Vagina (tissue), 2 donors: ENCODE data around the gene SUMO3. TPM values are rescaled to one million over a fixed set of nuclear protein-coding genes. Genes with fewer than 3 reads are reported as not detected.

Experiments used
- DNase-seq, 2 donors: peaks; one replicate each; pipeline ENCODE4 v3.0.0-alpha.2; 2017; ENCODE audit errors: extremely low spot score in 2 of 2
- H3K27ac ChIP-seq: fragments of 200-600 bp; sonication (generic); one replicate; pipeline ENCODE4 v1.5.1; 2019
- H3K27me3 ChIP-seq: fragments of 200-600 bp; sonication (generic); one replicate; pipeline ENCODE4 v1.5.1; 2019
- H3K36me3 ChIP-seq, 2 donors: fragments of 200-600 bp; sonication (generic); one replicate each; pipeline ENCODE4 v1.5.1; 2017 to 2019
- H3K4me1 ChIP-seq: fragments of 200-600 bp; sonication (generic); one replicate; pipeline ENCODE4 v1.5.1; 2019
- H3K4me3 ChIP-seq, 2 donors: fragments of 200-600 bp; sonication (generic); 1 replicate in 1 of 2; 2 replicates in 1 of 2; pipeline ENCODE4 v1.5.1; 2016 to 2019
- H3K9me3 ChIP-seq: fragments of 200-600 bp; sonication (generic); one replicate; pipeline ENCODE4 v1.5.1; 2019
- CTCF ChIP-seq, 3 experiments: fragments of 450-650 bp in 2 of 3; fragments of 200-600 bp in 1 of 3; sonication (generic) in 1 of 3; IDR thresholded peaks; one replicate each; pipeline ENCODE4 v1.5.1; 2017 to 2019; ENCODE audit warnings: antibody characterized with exemption in 3 of 3, mild to moderate bottlenecking in 2 of 3, moderate library complexity in 2 of 3
- POLR2A ChIP-seq, 2 donors: fragments of 450-650 bp; IDR thresholded peaks; one replicate each; pipeline ENCODE4 v1.6.1; 2017; ENCODE audit warnings: antibody characterized with exemption in 2 of 2, mild to moderate bottlenecking in 2 of 2, moderate library complexity in 2 of 2
- POLR2AphosphoS5 ChIP-seq, 2 donors: sonication (generic); formaldehyde crosslinking; IDR thresholded peaks; one replicate each; pipeline ENCODE4 v1.9.0; 2017; ENCODE audit warnings: antibody characterized with exemption in 2 of 2, mild to moderate bottlenecking in 2 of 2, low read depth in 1 of 2; ENCODE audit not compliant: insufficient read depth in 1 of 2
- intact Hi-C: fragments of 100-400 bp; cut with DNase I; formaldehyde crosslinking; loops from one replicate; pipeline ENCODE4 v1.15.1; 2023
- total RNA-seq: library from RNA; depleted of rRNA; stranded (reverse); fragments of >200 nt; gene quantifications from one replicate; pipeline ENCODE4 v1.2.3, GENCODE V29; 2016

SUMO3 gene
- total RNA-seq, 1 donor from 2014 or later = 70.0 TPM

DNA sequence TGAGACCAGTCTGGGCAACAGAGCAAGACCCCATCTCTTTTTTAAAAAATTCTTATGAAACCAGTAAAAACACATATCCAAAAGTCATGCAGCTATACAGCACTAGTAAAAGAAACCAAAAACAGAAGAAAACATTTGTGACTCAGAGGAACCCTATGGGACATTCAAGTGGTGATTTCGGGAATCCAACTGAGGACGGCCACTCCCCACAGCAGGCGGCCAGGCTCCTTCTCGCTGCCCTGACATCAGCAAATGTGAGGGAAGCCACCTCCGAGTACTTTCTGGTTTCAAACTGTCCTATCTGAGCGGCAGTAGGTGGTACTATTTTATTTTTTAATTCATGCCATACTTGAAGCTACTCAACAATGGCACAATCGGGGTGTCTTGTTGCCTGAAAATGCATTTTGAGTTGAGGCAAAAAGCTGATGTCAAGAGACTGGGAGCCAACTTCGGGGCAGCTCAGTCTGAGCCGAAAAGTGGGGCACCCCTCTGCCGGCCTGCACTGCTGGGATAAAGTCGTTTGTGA is 3.3 kb downstream of the SUMO3 start:
- H3K4me1 ChIP-seq = peaks cover 41% of the 10 kb centered on the region

DNA sequence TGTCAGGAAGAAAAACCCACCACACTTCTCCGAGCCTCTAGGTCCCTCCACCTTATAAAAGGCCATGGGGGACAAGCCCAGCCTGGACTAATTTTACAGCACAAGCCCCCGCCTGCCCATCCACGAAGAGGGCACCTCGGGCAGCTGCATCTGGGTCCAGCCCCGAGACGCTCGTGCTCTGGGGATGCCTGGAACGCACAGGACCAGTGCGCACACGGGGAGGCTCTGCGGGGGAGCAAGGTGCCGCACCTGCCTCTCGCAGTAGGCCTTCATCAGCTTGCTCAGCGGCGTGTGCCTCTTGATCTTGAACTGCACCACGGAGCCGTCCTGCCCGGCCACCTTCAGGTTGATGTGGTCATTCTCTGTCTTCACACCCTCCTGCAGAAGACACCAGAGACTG is 4.1 kb downstream of the SUMO3 start:
- H3K36me3 ChIP-seq = peaks cover 0 to 21% of the 10 kb centered on the region in 2 donors

More for the DNA sequence above, 3.3 kb downstream of the SUMO3 start:
- no peak overlapping the region for H3K4me3 ChIP-seq
- no peaks in the 10 kb centered on the region for H3K27me3 ChIP-seq
- no peaks in the 10 kb centered on the region for H3K9me3 ChIP-seq
- intact Hi-C loops = loop anchor here (5.0 kb wide), 1 partner anchor 58 kb away; the partner anchor contains the start of gene PTTG1IP
- no peak overlapping the region for H3K27ac ChIP-seq
- no peak for DNase-seq
- TF ChIP-seq POLR2A (IDR thresholded peaks at IDR 0.05) (no peak), CTCF (IDR thresholded peaks at IDR 0.05) (no peak), POLR2AphosphoS5 (IDR thresholded peaks at IDR 0.05; ENCODE audit: insufficient read depth in 1 of 2, low read depth in 1 of 2) (no peak)
- peaks cover 0 to 14% of the 10 kb centered on the region in 2 donors for H3K36me3 ChIP-seq

DNA sequence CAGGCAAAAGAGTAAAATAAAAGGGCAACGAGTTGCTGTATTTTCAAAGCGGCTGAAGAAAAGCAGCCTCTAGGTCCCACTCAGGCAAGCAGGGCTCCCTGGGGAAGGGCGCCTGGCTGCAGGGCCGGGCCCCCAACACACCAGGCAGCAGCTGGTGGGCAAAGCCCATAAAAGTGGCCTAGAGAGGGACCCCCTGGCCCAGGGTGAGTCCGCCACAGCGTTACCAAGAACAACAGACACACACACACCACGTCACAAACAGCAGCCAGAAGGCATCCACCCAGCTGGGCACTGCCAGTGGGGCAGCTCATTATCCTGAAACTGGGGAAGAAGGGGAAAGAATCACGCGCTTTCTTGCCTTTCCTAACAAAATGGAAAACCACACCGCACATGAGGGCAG is 4.7 kb downstream of the SUMO3 start:
- TF ChIP-seq POLR2A (IDR thresholded peaks at IDR 0.05) (no peak), POLR2AphosphoS5 (IDR thresholded peaks at IDR 0.05; ENCODE audit: insufficient read depth in 1 of 2, low read depth in 1 of 2) (no peak), CTCF (IDR thresholded peaks at IDR 0.05) (no peak)
- intact Hi-C loops = no loop called here
- H3K36me3 ChIP-seq = peaks cover 0 to 27% of the 10 kb centered on the region in 2 donors
- no peak for DNase-seq
- H3K27ac ChIP-seq = no peak overlapping the region
- no peaks in the 10 kb centered on the region for H3K27me3 ChIP-seq
- no peaks in the 10 kb centered on the region for H3K9me3 ChIP-seq
- no peak overlapping the region for H3K4me3 ChIP-seq
- H3K4me1 ChIP-seq = peaks cover 34% of the 10 kb centered on the region

More for the DNA sequence above, 4.1 kb downstream of the SUMO3 start:
- Histone ChIP-seq H3K4me1 (peaks cover 39% of the 10 kb centered on the region), H3K27me3 (no peaks in the 10 kb centered on the region), H3K9me3 (no peaks in the 10 kb centered on the region), H3K27ac (no peak overlapping the region), H3K4me3 (no peak overlapping the region)
- intact Hi-C loops = no loop called here
- TF ChIP-seq CTCF (IDR thresholded peaks at IDR 0.05) (no peak), POLR2A (IDR thresholded peaks at IDR 0.05) (no peak)
- DNase-seq = no peak

DNA sequence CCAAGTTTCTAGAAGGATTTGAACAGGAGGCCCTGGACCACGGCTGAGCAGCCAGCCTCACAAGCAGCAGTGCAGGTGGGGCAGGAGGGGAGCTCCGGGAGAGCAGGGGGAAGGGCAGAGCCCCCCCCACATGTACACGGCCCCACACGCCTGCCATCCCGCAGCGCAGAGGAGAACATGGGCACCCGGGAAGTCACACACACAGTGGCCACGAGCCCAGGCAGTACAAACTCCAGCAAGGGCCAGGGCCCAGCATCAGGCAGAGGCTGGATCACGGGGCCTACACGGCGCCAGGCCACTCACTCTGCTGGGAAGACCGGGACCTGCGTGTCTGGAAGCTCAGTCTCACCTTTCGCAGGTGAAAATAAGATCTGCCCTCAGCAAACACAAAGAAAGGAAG is 5.2 kb downstream of the SUMO3 start:
- peaks cover 0 to 30% of the 10 kb centered on the region in 2 donors for H3K36me3 ChIP-seq
- TF ChIP-seq POLR2AphosphoS5 (IDR thresholded peaks at IDR 0.05; ENCODE audit: insufficient read depth in 1 of 2, low read depth in 1 of 2) (no peak), CTCF (IDR thresholded peaks at IDR 0.05) (no peak), POLR2A (IDR thresholded peaks at IDR 0.05) (no peak)
- H3K27me3 ChIP-seq = no peaks in the 10 kb centered on the region
- no peak overlapping the region for H3K4me3 ChIP-seq
- DNase-seq = no peak
- peaks cover 34% of the 10 kb centered on the region for H3K4me1 ChIP-seq
- no peaks in the 10 kb centered on the region for H3K9me3 ChIP-seq
- intact Hi-C loops = no loop called here
- no peak overlapping the region for H3K27ac ChIP-seq

DNA sequence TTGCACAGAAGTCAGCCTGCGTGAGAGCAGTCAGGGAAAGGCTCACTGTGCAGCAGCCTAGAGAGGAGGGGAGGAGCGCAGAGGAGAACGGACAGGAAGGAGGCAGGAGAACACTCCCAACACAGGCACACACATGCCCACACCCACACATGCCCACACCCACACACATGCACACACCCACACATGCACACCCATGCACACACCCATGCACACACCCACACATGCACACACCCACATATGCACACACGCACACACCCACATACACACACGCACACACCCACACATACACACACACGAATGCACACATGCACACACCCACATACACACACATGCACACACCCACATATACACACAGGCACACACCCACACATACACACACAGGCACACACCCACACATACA is 7.1 kb downstream of the SUMO3 start:
- Histone ChIP-seq H3K9me3 (no peaks in the 10 kb centered on the region), H3K27ac (no peak overlapping the region), H3K4me1 (peaks cover 17% of the 10 kb centered on the region), H3K27me3 (no peaks in the 10 kb centered on the region), H3K4me3 (no peak overlapping the region), H3K36me3 (peaks cover 0 to 41% of the 10 kb centered on the region in 2 donors)
- DNase-seq = no peak
- TF ChIP-seq POLR2A (IDR thresholded peaks at IDR 0.05) (no peak), CTCF (IDR thresholded peaks at IDR 0.05) (no peak), POLR2AphosphoS5 (IDR thresholded peaks at IDR 0.05; ENCODE audit: insufficient read depth in 1 of 2, low read depth in 1 of 2) (no peak)
- intact Hi-C loops = no loop called here
